Testis (tissue), 2 donors: Measurements from ENCODE around the gene PRAC1.

Experiments
- POLR2A ChIP-seq: fragments of 450-650 bp; IDR thresholded peaks from one replicate; pipeline ENCODE4 v1.6.1; 2017; ENCODE audit warnings: antibody characterized with exemption, mild to moderate bottlenecking, moderate library complexity
- TF ChIP-seq, protein P1 (sequence below), 3 experiments: fragments of 450-650 bp in 2 of 3; fragments of 200-600 bp in 1 of 3; sonication (generic) in 1 of 3; IDR thresholded peaks; one replicate each; pipeline ENCODE4 v1.5.1; 2016 to 2019; ENCODE audit warnings: antibody characterized with exemption in 3 of 3, mild to moderate bottlenecking in 2 of 3, moderate library complexity in 1 of 3

DNA sequence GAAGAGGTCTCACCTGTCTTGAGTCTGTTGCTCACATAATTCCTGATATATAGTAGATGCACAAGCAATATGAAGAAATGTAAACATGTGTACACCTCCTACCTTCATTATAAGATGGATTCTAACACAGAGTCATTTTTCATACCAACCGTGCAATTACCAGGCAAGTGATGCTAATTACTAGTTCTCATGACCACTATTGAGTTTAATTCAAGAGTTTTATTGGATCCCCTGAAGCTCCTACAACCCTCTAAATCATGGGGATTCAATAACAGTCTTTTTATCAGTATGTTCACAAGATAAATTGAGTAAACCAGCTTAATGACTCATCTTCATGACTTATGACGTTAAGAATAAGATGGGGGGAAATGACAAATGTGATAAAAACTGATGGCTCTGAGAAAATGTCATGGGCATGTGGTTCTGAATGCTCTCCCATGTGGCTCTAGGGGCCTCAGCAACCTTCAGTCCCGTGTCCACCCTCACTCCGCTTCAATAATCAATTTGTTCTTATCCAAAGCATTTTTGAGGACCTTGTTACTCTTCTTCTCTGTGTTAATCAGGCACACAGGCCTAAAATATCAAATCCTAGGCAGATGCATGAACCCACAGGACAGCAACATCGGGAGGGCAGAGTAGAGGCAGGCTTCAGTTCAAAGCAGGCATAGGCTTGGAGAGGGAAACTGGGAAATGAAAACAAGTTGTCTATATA is 42.8 kb downstream of the PRAC1 start:
- TF ChIP-seq, protein P1, sequence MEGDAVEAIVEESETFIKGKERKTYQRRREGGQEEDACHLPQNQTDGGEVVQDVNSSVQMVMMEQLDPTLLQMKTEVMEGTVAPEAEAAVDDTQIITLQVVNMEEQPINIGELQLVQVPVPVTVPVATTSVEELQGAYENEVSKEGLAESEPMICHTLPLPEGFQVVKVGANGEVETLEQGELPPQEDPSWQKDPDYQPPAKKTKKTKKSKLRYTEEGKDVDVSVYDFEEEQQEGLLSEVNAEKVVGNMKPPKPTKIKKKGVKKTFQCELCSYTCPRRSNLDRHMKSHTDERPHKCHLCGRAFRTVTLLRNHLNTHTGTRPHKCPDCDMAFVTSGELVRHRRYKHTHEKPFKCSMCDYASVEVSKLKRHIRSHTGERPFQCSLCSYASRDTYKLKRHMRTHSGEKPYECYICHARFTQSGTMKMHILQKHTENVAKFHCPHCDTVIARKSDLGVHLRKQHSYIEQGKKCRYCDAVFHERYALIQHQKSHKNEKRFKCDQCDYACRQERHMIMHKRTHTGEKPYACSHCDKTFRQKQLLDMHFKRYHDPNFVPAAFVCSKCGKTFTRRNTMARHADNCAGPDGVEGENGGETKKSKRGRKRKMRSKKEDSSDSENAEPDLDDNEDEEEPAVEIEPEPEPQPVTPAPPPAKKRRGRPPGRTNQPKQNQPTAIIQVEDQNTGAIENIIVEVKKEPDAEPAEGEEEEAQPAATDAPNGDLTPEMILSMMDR (IDR thresholded peaks at IDR 0.05): no peak
- TF ChIP-seq POLR2A: no peak
